ENCODE data around the gene AP2B1.
A peak's percentile ranks its signal among the peaks of the same experiment; 100 is the strongest.
"Not testable (repeated sequence)": the region's sequence is repeated elsewhere in the genome, so short reads cannot be mapped to it uniquely, and the experiment has no call there.

Gene AP2B1

DNA sequence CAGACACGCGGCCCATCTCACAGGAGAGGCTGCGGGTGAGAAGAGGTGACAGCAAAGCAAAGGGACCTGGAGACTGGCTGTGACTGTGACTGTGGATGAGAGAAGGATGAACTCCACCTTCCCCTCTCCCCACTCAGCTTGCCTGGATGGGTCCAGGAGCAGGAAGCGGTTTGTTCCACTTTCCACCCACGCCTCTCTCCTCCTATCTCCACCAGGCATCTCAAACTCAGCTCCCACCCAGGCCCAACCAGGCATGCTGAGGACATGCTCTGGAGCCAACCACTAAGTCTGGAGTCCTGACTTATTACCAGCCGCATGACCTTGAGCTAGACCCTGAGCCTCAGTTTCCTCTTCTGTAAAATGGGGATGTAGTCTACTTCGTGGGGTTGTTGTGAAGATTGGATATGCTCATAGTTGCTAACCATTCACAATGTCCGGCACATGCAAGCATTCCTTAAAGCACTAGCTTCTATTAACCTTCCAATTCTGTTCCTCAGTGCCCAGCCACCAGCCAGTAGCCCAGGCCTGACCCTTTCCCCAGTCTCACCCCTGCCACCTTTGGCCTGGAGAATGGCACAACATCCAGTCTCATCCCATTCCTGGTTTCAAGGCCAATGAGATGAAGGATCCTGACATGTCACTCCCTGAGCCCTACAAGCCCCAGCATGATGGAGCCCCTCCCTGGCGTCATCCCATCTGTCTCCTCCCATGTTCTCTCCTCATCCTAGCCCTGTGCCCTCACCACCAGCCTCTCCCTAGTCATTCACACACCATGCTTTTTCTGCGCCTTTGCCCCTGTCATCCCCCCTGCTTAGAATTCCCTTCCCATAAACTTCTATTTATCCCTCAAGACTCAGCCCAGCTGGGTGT is 163.6 kb downstream of the AP2B1 start:
- DNase-seq: no peak

DNA sequence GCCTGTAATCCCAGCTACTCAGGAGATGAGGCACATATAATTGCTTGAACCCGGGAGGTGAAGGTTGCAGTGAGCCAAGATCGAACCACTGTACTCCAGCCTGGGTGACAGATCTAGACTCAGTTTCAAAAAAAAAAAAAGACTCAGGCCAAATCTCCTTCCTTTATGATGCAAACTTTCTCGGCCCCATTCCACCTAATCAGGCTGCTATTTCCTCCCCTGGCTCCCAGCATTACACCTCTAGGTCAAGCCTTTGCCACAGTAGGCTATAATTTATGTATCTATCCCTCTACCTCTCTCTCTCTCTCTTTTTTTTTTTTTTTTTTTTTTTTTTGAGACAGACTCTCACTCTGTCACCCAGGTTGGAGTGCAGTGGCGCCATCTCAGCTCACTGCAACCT is 164.4 kb downstream of the AP2B1 start:
- not testable (repeated sequence) for DNase-seq

DNA sequence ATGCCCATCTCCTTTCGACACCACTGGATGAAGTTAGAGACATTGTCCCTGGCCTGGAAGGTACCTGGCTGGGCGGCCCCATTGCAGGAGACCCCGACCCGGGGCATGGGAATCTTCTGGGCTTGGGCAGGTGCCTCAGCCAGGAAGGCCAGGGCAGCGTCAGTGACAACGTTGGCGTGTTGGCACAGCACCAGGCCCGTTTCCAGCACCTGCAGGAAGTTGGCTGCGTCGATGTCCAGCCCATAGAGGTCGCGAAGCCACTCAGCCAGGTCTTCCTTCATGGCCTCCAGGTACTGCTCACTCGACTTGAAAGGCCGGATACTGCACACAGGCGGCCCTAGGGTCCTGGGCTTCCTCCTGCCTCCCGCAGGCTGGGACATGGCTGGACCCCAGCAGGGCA is 165.3 kb downstream of the AP2B1 start:
- no peak for DNase-seq

DNA sequence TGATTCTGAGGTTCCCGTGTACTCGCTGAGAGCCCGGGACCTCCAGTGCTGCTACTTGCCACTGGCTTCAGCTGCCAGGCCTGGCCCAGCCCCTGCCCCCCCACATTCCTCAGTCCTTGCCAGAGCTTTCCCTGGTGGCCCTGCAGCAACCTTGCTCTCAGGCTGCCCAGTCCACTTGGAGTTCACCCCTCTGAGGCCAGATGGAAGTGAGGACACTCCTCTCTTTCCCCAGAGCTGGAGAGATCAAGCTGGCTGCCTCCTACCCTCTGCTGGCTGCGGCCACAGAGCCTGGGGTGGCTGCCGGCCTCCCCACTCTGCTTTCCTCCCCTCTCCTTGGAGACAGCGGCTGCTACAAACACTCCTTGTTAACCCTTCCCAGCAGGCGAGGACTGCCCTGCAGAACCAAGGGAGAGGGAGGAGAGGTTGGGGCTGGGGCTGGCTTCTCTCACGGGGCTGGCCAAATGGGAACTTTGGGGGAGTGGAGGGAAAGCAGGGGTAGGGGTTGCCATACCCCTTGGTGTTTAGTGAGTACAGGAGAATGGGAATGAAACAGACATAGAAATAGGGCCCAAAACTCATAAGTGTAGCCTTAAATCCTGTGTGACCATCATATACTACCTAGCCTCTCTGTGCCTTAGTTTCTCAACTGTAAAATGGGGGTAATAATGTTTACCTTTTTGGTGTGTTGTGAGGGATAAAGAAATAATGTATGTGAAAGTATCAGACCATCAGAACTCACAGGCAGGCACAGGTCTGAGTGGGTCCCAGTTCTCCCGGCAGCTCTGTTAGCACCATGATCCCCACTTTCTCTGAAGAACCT is 166.0 kb downstream of the AP2B1 start, which contains the start of gene GAS2L2:
TSS of gene GAS2L2 (minus strand) at position 295 of the 820 bp plus-strand sequence. CDS start 389 bp downstream, outside the sequence.
- DNase-seq: no peak

DNA sequence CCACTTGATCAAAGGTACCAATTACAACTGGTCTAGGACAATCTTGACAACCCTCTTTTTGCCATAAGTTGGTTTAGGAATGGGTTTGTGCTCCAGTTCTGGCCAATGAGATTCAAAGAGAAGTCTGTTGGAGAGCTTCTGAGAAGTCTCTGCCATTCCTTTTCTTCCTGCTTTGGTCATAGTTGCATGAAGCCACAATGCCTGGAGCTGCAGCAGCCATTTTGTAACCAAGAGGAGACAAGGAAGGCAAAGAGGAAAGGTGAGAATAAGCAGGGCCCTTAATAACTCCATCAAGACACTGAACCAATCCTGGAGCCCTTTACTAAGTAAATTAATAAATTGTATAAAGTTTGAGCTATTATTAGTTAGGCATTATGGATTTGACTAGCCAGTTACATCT is 170.1 kb downstream of the AP2B1 start:
- no peak for DNase-seq

DNA sequence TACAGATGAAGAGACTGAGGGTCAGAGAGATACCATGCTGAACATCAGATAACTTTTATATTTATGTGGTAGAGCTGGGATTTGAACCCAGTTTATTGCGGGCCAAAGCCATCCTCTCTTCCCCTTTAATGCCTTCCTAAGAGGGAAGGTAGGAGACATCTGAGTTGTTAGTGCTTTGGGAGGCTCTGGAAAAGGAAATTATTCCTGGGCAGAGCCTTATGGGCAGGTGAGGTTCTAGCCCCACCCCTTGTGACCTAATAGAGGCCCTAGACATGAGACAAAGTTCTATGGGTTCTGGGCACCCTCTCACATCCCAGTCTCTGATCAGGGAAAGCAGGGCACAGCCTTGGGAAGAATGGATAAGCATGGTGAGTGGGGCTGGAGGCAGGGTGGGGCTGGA is 173.5 kb downstream of the AP2B1 start, which contains the start of gene C17orf50:
TSS of gene C17orf50 (plus strand) at position 301 of the 400 bp plus-strand sequence. CDS start at position 356, 55 bp downstream.
- DNase-seq: no peak

DNA sequence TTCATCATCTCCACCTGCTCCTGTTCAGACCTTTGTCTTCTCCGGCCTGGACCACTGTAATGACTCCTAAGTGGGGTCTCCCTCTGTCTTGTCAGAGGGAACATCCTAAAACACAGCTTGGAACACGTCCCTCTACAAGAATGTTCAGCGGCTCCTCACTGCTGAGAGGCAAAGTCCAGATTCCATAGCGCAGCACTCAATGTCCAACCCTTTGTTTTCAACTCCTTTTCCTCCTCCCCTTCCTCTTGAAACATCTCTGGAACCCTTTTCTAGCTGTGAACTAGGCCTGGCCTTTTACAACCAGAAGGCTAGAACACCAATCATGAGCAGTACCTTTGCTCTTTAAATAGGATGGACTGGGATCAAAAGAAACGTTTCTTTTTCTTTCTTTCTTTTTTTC is 174.5 kb downstream of the AP2B1 start:
- no peak for DNase-seq

DNA sequence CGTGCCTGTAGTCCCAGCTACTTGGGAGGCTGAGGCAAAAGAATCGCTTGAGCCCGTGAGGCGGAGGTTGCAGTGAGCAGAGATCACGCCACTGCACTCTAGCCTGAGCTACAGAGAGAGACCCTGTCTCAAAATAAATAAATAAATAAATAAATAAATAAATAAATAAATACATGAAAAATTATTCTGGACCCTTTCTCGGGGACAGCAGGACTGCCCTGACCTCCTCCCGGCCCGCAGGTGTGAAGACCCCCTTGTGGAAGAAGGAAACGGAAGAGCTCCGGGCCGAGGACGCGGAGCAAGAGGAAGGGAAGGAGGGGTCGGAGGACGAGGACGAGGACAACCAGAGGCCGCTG is 176.6 kb downstream of the AP2B1 start:
- no peak for DNase-seq

DNA sequence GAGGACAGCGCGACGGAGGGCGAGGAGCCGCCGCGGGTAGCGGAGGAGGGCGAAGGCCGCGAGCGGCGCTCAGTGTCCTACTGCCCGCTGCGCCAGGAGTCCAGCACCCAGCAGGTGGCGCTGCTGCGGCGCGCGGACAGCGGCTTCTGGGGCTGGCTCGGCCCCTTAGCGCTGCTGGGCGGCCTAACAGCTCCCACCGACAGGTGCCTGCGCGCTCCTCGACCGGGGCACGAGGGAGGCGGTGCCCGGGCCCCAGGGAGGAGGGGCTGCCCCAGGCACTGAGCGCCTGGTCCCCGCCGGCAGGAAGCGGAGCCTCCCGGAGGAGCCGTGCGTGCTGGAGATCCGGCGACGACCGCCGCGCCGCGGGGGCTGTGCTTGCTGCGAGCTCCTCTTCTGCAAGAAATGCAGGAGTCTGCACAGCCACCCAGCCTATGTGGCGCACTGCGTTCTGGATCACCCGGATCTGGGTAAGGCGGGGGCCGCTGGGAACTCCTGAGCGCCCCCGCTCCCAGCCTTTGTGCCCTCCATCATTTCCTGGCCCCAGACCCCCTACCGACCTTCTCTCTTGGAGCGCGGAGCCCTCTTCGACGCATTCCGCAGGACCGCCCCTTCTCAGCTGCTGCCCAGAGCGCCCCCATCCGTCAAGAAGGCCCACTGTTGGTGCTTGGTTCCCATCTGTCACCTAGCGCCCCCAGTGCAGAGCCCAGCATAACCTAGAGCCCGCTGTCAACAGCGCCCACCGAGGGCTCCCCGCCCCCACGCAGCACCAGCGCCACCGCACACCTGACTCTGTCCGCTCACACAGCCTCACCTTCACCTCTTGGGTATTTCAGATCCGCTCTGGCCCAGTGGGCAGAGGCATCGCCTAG is 177.2 kb downstream of the AP2B1 start:
- DNase-seq: peak; percentile 93

DNA sequence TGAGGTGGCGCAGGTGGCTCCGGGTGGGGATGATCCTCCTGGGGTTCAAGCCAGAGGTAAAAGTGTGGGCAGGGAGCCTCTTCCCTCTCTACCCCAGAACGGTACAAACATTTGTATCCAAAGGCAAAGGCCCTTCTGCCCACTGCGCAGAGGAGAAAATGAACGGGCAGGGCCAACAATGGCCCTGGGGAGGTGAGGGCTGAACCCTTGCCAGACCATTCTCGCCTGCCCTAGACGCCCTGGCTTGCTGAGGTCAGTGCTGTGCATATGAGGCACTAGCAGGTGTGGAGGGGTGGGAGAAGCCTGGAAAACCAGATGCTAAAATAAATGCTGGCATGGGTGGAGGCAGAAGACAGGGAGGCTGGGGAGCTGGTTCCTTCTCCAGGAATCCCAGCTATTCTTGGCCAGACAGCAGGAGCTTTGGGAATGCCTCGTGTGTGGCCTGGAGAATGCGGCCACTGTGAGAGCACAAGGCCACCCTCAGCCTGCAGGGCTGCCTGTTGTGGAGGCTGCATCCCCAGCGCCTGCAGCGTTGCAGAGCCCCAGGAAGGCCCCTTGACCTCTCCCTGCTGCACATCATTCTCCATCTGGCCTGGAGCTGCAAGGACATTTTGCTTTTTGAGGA is 178.1 kb downstream of the AP2B1 start:
- DNase-seq: no peak

DNA sequence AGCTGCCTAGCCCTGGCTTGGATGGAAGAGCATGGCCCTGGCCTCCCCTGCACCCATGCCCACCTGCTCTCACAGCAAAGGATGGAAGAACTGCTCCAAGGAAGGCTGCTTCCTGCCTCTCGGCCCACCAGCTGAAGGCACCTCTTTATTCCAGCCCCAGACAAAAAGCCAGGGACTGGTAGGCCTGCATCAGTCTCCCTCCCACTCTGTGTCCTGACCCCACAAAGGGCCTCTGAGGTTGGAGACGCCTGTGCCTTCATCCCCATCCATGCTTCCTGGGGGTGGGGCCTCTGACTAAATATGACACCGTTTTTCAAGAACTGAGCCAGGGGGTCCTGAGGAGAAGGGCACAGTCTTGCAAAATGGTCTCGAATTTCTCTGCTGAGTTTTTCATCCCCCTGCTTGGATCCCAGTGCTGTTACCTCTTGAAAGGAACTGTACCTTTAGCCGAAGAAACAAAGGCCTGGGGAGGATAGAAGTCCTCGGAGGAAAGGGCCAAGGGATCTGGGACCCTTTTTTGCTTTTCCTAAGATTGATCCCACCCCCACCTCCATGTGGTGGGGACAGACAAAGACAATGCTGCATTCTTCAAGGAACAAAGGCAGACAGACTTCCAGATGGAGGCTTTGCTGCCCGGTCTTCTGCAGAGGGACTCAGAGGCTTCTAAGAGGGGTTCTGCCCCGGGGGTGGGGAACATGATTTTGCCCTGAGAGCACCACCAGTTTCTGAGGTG is 178.8 kb downstream of the AP2B1 start:
- DNase-seq: no peak

DNA sequence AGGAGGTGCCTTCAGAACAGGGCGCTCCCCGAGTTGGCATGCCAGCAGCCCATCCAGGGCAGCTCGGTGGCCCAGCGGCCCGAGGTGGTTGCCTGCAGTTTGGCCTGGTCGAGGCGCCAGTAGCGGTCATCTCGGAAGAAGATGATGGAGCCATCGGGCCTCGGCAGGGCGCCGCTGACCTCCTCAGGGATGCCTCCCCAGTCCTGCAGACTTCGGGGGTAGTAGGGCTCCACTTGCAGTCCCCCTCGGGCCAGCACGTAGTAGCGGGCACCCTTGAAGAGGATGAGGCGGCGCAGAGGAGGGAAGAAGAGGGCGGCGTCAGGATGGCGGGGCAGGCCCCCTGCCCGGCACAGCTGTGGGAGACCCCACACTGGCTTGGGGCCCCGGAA is 179.4 kb downstream of the AP2B1 start:
- DNase-seq: no peak

DNA sequence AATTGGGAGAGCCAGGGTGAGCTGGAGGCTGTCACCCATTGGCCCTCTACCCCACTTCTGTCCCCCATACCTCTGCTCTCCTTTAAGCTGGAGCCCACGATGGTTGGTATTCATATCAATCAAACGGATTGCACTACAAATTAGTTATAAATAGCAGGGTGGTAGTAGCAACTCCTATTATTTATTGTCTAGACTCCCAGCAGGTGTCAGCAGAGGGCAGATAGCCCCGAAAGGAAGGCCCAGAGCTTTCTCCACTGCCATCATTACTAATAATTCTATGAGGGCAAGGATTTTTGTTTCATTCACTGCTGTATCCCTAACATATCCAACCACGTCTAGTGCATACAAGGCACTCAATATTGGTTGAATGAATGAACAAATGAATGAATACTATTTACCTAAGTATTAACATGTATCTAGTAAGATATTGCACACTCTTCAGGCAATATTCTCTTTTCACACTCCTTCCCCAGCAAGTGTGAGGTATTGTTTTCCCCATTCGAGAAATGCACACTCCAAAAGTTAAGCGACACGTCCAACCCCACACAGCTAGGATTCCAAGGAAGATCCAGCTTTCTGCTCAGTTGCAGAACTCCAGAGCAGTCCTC is 179.9 kb downstream of the AP2B1 start:
- DNase-seq: peak; percentile 43

DNA sequence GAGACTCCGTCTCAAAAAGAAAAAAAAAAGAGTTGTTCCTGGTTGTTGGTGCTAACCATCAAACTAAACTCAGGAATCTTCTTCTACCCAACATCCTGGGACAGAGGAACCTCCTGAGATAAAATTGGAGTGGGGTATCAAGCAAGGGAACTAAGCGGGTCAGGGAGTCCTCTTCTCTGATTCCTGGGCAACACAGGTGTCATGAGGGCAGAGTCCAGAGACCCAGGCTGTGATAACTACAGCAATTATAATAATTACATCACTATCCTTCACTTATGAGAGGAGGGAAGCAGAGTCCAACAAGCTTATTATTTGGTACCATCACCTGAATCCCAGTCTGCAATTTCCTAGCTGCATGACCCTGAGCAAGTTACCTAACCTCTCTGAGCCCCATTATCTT is 181.7 kb downstream of the AP2B1 start:
- DNase-seq: no peak

DNA sequence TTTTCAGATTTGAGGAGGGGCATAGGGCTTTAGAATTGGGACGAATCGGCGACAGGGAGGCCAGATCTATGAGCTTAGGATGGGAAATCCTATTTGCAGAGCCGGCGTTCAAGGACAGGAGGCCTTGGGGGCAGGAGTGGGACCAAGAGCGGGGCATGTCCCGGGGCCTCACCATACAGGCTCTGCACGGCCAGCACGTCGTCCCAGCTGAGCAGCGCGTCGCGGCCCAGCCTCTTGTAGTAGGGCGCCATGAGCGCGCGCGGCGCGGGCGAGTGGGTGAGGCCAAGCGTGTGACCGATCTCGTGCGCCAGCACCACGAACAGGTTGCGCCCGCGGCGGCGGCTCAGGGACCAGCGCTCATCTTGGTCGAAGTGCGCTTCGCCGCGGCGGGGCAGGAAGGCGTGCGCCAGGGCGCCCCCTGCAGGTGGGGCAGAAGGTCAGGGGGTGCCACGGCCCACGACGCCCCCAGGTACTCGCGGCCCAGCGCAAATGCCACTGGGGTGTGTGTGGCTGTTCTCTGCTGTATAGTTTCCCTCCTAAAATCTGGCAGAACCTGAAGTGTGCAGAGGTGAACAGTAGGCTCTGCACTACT is 182.9 kb downstream of the AP2B1 start:
- DNase-seq: no peak

DNA sequence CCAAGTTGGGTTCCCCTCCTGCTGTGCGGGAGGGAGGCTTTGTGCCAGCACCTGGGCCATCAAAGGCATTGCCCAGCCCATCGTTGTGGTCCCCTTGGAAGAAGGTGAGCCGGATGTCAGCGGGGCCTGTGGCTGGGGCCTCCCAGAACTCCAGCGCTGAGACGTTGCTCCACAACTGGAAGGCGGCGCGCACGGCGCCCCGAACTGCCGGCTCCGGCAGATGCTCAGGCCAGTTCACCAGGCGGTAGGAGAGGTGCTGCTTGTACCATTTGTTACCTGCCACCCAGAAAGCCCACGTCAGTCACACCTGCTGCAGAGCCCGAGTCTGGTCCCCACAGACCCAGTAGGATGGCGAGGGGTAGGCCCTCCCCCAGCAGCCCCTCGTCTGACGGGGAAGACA is 186.0 kb downstream of the AP2B1 start:
- no peak for DNase-seq

DNA sequence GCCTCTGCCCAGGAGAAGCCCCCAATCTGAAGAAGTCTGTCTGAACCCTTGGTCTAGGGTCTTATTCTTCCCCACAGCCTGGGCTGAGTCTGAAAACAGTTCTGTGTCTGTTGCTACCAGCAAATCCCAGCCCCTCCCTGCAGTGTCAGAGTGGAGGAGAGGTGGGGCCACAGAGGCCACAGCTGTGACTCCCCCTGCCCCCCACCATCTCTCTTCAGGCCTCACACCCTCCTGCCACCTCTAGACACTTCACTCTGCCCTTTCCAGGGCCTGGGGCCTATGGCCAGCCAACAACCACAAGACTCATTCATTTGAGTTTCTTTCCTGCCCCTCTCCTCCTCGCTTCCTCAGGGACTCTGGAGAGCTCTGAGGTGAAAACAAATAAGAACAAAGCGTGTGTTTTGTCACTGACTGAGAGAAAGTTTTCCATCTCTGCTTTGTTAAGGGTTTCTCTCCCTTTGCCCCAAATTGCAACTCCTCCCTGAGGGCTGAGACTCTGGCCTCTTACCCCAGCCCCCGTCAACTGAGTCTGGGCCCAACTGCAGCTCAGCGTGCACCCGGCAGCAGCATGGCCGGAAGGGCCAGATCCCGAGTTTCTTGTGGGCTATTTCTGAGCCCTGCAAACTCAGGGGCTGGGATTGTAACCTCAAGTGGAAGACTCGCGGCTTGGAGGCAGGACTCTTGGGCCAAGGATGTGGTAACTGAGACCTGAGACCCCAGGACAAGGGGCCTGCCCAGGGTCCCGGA is 186.7 kb downstream of the AP2B1 start:
- no peak for DNase-seq

DNA sequence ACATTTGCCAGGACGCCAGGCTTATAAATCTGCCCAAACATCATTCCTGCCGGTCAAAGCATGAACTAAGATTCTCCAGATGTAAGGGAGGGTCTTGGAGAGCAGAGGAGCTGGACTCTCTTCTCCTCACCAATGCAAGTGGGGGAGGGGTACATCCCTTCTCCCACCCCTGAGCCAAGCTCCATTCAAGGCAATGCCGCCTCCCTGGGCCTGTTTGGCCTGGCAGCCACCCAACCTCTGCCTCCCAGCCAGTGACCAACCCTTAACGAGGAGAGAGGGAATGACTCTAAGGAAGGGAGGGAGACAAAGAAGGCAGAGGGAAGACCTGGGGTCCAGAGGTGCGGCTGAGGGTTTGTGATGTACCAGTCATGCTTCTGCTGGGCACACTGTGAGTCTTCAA is 187.4 kb downstream of the AP2B1 start:
- DNase-seq: no peak

DNA sequence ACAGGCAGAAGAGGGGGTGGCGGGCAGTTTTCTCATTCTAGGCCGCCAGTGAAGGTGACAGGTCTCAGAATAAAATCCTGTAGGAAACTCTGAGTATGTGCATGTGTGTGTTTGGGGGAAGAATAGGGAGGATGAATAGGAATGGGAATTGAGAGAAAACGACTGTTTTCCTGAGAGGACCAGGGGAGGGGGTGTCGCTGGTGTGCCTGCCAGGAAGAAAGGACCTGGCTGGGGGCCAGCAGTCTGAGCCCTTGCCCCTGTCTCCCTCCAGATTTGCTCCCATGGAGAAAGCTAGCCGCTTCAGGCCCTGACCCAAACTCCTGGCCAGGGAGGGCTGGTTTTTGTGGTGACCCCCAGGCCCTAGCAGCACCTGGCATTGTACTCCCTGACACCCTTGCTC is 187.9 kb downstream of the AP2B1 start:
- DNase-seq: no peak

DNA sequence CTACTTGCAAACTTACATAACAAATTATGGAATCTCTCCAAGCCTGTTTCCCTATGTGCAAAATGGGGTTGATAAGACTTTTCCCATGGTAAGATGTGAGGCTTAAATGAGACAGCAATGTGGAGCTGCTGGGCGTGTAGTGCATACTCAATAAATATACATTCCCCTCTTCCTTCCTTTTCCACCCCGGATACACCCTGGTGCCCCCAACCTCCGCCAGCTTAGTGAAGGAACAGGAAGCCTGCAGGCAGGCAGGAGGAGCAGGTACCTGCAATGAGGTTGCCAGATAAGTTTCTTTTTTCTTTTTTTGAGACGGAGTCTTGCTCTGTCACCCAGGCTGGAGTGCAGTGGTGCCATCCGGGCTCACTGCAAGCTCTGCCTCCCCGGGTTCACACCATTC is 188.5 kb downstream of the AP2B1 start:
- DNase-seq: no peak

All from stimulated activated CD4-positive, alpha-beta T cell treated with anti-CD3 and anti-CD28 coated beads, Interleukin-15, amount 100 ng/mL, for 24 hours (primary cell).